Vagina (tissue), 2 donors: ENCODE results near the gene SUN5. TPM values are rescaled to one million over a fixed set of nuclear protein-coding genes. Genes with fewer than 3 reads are reported as not detected.

ENCODE experiments used
- DNase-seq, 2 donors: peaks; one replicate each; pipeline ENCODE4 v3.0.0-alpha.2; 2017; ENCODE audit errors: extremely low spot score in 2 of 2
- H3K27ac ChIP-seq: fragments of 200-600 bp; sonication (generic); one replicate; pipeline ENCODE4 v1.5.1; 2019
- H3K27me3 ChIP-seq: fragments of 200-600 bp; sonication (generic); one replicate; pipeline ENCODE4 v1.5.1; 2019
- H3K36me3 ChIP-seq, 2 donors: fragments of 200-600 bp; sonication (generic); one replicate each; pipeline ENCODE4 v1.5.1; 2017 to 2019
- H3K4me1 ChIP-seq: fragments of 200-600 bp; sonication (generic); one replicate; pipeline ENCODE4 v1.5.1; 2019
- H3K4me3 ChIP-seq, 2 donors: fragments of 200-600 bp; sonication (generic); 1 replicate in 1 of 2; 2 replicates in 1 of 2; pipeline ENCODE4 v1.5.1; 2016 to 2019
- H3K9me3 ChIP-seq: fragments of 200-600 bp; sonication (generic); one replicate; pipeline ENCODE4 v1.5.1; 2019
- CTCF ChIP-seq, 3 experiments: fragments of 450-650 bp in 2 of 3; fragments of 200-600 bp in 1 of 3; sonication (generic) in 1 of 3; IDR thresholded peaks; one replicate each; pipeline ENCODE4 v1.5.1; 2017 to 2019; ENCODE audit warnings: antibody characterized with exemption in 3 of 3, mild to moderate bottlenecking in 2 of 3, moderate library complexity in 2 of 3
- POLR2A ChIP-seq, 2 donors: fragments of 450-650 bp; IDR thresholded peaks; one replicate each; pipeline ENCODE4 v1.6.1; 2017; ENCODE audit warnings: antibody characterized with exemption in 2 of 2, mild to moderate bottlenecking in 2 of 2, moderate library complexity in 2 of 2
- POLR2AphosphoS5 ChIP-seq, 2 donors: sonication (generic); formaldehyde crosslinking; IDR thresholded peaks; one replicate each; pipeline ENCODE4 v1.9.0; 2017; ENCODE audit warnings: antibody characterized with exemption in 2 of 2, mild to moderate bottlenecking in 2 of 2, low read depth in 1 of 2; ENCODE audit not compliant: insufficient read depth in 1 of 2
- intact Hi-C: fragments of 100-400 bp; cut with DNase I; formaldehyde crosslinking; loops from one replicate; pipeline ENCODE4 v1.15.1; 2023
- total RNA-seq: library from RNA; depleted of rRNA; stranded (reverse); fragments of >200 nt; gene quantifications from one replicate; pipeline ENCODE4 v1.2.3, GENCODE V29; 2016

The SUN5 gene
- total RNA-seq, 1 donor from 2014 or later: not detected

DNA sequence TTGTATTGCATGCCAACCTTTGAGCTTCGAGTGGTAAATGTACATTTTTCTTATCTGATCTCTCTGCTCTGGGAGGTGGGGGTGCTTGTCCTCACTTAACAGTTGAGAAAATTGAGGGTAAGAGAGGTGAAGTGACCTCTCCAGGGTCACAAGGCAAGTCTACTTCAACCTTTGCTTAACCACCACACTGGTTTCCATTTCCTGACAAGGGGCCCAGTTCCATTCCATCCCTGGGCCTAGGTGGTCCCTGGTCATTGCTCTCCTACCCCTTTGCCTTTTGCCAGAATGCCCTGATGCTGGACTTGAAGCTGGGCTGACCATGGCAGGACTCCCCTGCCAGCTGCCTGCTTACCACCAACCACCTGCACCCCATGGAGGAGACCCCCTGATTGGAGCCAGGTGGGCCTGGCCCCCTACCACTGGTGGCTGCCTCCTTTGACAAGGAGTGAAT lies 39.5 kb upstream of the SUN5 start:
- intact Hi-C loops: no loop called here
- no peak for TF ChIP-seq POLR2A (IDR thresholded peaks at IDR 0.05)
- TF ChIP-seq CTCF (IDR thresholded peaks at IDR 0.05): no peak
- no peak for TF ChIP-seq POLR2AphosphoS5 (IDR thresholded peaks at IDR 0.05; ENCODE audit: insufficient read depth in 1 of 2, low read depth in 1 of 2)

GRCh38 chr20:33042983-33043730 lies 38.9 kb upstream of the SUN5 start:
- no peak for DNase-seq
- Histone ChIP-seq H3K4me3 (no peak overlapping the region), H3K27ac (no peak overlapping the region), H3K9me3 (no peaks in the 10 kb centered on the region), H3K27me3 (no peaks in the 10 kb centered on the region), H3K4me1 (no peaks in the 10 kb centered on the region), H3K36me3 (no peaks in the 10 kb centered on the region)
- intact Hi-C loops: no loop called here
- TF ChIP-seq POLR2A (IDR thresholded peaks at IDR 0.05): no peak
- no peak for TF ChIP-seq CTCF (IDR thresholded peaks at IDR 0.05)
- TF ChIP-seq POLR2AphosphoS5 (IDR thresholded peaks at IDR 0.05; ENCODE audit: insufficient read depth in 1 of 2, low read depth in 1 of 2): no peak

More for the DNA sequence above, 39.5 kb upstream of the SUN5 start:
- no peak overlapping the region for H3K27ac ChIP-seq
- no peaks in the 10 kb centered on the region for H3K4me1 ChIP-seq
- no peak overlapping the region for H3K4me3 ChIP-seq
- H3K27me3 ChIP-seq: no peaks in the 10 kb centered on the region
- no peak for DNase-seq
- no peaks in the 10 kb centered on the region for H3K36me3 ChIP-seq
- H3K9me3 ChIP-seq: no peaks in the 10 kb centered on the region

DNA sequence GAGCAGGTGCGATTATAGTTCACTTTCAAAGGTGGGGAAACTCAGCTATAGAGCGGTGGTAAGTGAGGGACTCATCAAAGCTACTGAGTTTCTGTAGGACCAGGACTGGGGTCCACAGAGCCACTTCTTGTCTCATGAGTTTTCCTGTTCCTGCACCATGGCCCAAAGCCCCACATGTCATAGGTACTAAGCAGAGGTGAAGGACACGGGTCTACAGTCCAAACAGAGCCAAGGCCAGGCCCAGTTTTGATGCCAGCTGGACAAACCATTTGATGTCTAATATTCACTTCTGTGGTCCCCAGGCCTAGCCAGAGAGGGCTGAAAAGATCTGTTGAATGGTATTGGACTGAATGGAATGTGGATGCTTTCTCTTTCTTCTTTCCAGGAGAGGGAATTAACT lies 38.2 kb upstream of the SUN5 start:
- Histone ChIP-seq H3K36me3 (no peaks in the 10 kb centered on the region), H3K9me3 (no peaks in the 10 kb centered on the region), H3K4me1 (no peaks in the 10 kb centered on the region), H3K4me3 (no peak overlapping the region), H3K27me3 (no peaks in the 10 kb centered on the region), H3K27ac (no peak overlapping the region)
- TF ChIP-seq POLR2AphosphoS5 (IDR thresholded peaks at IDR 0.05; ENCODE audit: insufficient read depth in 1 of 2, low read depth in 1 of 2): no peak
- no peak for TF ChIP-seq POLR2A (IDR thresholded peaks at IDR 0.05)
- no peak for TF ChIP-seq CTCF (IDR thresholded peaks at IDR 0.05)
- intact Hi-C loops: no loop called here
- DNase-seq: no peak

DNA sequence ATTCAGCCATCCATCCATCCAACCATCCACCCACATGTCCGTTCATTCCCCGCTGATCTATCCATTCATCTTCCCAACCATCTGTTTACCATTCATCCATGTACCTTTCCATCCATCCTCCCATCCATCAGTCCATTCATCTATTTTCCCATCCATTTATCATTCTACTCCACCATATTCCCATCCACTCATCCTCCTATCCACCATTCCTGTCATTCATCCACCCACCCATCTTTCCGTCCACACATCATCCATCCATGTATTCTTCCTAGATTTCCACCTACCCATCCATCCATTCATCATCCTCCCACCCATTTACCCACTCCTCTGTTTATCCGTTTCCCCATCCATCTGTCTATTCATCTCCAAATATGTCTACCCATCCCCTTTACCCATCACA lies 34.0 kb upstream of the SUN5 start:
- Histone ChIP-seq H3K27me3 (no peaks in the 10 kb centered on the region), H3K36me3 (no peaks in the 10 kb centered on the region), H3K4me3 (no peak overlapping the region), H3K4me1 (no peaks in the 10 kb centered on the region), H3K27ac (no peak overlapping the region), H3K9me3 (no peaks in the 10 kb centered on the region)
- no peak for DNase-seq
- intact Hi-C loops: no loop called here
- TF ChIP-seq CTCF (IDR thresholded peaks at IDR 0.05): no peak
- TF ChIP-seq POLR2A (IDR thresholded peaks at IDR 0.05): no peak
- TF ChIP-seq POLR2AphosphoS5 (IDR thresholded peaks at IDR 0.05; ENCODE audit: insufficient read depth in 1 of 2, low read depth in 1 of 2): no peak

DNA sequence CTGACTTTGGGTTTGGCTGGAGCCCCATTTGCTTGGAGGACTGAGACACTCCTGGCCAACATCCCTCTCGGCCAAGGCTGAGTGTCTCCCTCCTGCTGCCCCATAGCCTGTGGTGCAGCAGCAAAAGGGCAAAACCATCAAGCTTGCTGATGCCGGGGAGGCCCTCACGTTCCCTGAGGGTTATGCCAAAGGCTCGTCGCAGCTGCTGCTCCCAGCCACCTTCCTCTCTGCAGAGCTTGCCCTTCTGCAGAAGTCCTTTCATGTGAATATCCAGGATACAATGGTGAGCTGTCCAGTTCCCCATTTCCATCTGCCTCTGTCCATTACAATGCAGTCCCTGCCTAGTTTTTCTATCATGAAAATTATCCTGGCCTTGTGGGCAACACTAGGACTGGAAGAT lies 33.2 kb upstream of the SUN5 start:
- no peak for DNase-seq
- Histone ChIP-seq H3K36me3 (no peaks in the 10 kb centered on the region), H3K4me1 (no peaks in the 10 kb centered on the region), H3K9me3 (no peaks in the 10 kb centered on the region), H3K27me3 (no peaks in the 10 kb centered on the region), H3K4me3 (no peak overlapping the region), H3K27ac (no peak overlapping the region)
- TF ChIP-seq POLR2AphosphoS5 (IDR thresholded peaks at IDR 0.05; ENCODE audit: insufficient read depth in 1 of 2, low read depth in 1 of 2) (no peak), POLR2A (IDR thresholded peaks at IDR 0.05) (no peak), CTCF (IDR thresholded peaks at IDR 0.05) (no peak)
- intact Hi-C loops: no loop called here
